ENCODE measurements around the gene IRGC.

IRGC gene

GRCh38 chr19:43697295-43697694, 18.6 kb upstream of the IRGC start:
- Histone ChIP-seq H2AFZ (ENCODE audit: low read depth, low read length, severe bottlenecking) (no peak overlapping the region), H3K9ac (ENCODE audit: low read length) (no peak overlapping the region), H3K4me2 (ENCODE audit: low read depth, low read length, poor library complexity, severe bottlenecking) (no peak overlapping the region), H3K9me3 (ENCODE audit: insufficient read depth, low read length) (no peaks in the 10 kb centered on the region), H3K27me3 (ENCODE audit: low read length) (no peaks in the 10 kb centered on the region), H3F3A (ENCODE audit: insufficient read depth) (no peaks in the 10 kb centered on the region), H3K79me2 (ENCODE audit: insufficient read depth, low read length) (no peaks in the 10 kb centered on the region), H3K36me3 (ENCODE audit: low read length) (no peaks in the 10 kb centered on the region), H3K9me2 (replicated peaks; ENCODE audit: insufficient read depth, low read length) (no peaks in the 10 kb centered on the region), H3K4me3 (ENCODE audit: insufficient read depth, low read length, poor library complexity, severe bottlenecking) (no peak overlapping the region), H4K20me1 (ENCODE audit: low read depth, low read length) (no peaks in the 10 kb centered on the region), H3K27ac (ENCODE audit: low read depth, low read length) (no peak overlapping the region)
- TF ChIP-seq CTCF (IDR thresholded peaks at IDR 0.05; ENCODE audit: insufficient read depth, low read length, poor library complexity, severe bottlenecking) (no peak), EZH2phosphoT487 (conservative IDR thresholded peaks at IDR 0.05; ENCODE audit: low read length) (no peak)

DNA sequence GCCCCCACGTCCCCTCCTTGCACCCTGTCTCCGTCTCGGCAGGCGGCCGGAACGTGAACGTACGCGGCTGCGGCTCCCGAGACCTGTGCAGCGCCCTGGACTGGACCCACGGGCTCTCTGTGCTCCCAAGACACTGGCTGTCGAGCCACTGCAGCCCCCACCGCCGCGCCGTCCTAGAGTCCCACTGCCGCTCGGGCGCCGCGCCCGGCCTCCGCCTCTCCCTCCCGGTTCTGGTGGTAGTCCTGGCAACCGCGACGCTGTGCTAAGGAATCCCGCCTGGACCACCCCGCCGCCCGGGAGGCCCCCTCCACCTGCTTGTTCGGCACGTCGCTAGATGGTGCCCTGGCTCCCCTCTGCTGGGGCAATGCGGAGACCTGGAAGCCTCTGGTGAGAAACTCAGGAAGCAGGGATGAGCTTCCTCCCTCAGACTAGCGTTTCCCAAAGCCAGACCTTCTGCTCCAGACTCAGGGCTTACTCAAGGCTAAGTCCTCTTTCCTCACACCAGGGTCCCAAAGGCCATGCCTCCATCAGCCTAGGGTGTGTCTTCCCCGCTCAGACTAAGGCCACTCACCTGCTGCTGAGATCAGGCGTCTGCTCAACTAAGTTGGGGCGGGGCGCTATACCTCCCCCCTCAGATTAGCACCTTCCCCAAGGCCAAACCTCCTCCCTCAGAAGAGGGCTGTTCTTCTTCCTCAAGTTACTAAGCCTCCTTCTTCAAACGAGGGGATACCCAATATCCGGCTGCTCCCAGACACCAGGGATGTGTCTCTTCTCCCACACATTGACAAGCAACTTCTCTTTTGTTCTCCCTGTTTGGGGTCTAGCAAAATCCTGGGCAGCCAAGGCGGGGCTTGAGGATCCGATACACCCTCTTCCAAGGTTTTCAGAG, 16.1 kb upstream of the IRGC start:
- H3K79me2 ChIP-seq (ENCODE audit: insufficient read depth, low read length), result no peaks in the 10 kb centered on the region
- no peaks in the 10 kb centered on the region for H4K20me1 ChIP-seq (ENCODE audit: low read depth, low read length)
- H3K4me2 ChIP-seq (ENCODE audit: low read depth, low read length, poor library complexity, severe bottlenecking), result no peak overlapping the region
- no peaks in the 10 kb centered on the region for H3F3A ChIP-seq (ENCODE audit: insufficient read depth)
- no peaks in the 10 kb centered on the region for H3K9me2 ChIP-seq (replicated peaks; ENCODE audit: insufficient read depth, low read length)
- no peak overlapping the region for H3K27ac ChIP-seq (ENCODE audit: low read depth, low read length)
- H2AFZ ChIP-seq (ENCODE audit: low read depth, low read length, severe bottlenecking), result no peak overlapping the region
- no peaks in the 10 kb centered on the region for H3K9me3 ChIP-seq (ENCODE audit: insufficient read depth, low read length)
- no peak overlapping the region for H3K9ac ChIP-seq (ENCODE audit: low read length)
- H3K36me3 ChIP-seq (ENCODE audit: low read length), result no peaks in the 10 kb centered on the region
- no peak overlapping the region for H3K4me3 ChIP-seq (ENCODE audit: insufficient read depth, low read length, poor library complexity, severe bottlenecking)
- no peaks in the 10 kb centered on the region for H3K27me3 ChIP-seq (ENCODE audit: low read length)
- no peak for TF ChIP-seq EZH2phosphoT487 (conservative IDR thresholded peaks at IDR 0.05; ENCODE audit: low read length)
- no peak for TF ChIP-seq CTCF (IDR thresholded peaks at IDR 0.05; ENCODE audit: insufficient read depth, low read length, poor library complexity, severe bottlenecking)

GRCh38 chr19:43700395-43701000, 15.4 kb upstream of the IRGC start:
- no peak overlapping the region for H3K27ac ChIP-seq (ENCODE audit: low read depth, low read length)
- H3K4me2 ChIP-seq (ENCODE audit: low read depth, low read length, poor library complexity, severe bottlenecking), result no peak overlapping the region
- no peak overlapping the region for H3K4me3 ChIP-seq (ENCODE audit: insufficient read depth, low read length, poor library complexity, severe bottlenecking)
- no peaks in the 10 kb centered on the region for H3K9me3 ChIP-seq (ENCODE audit: insufficient read depth, low read length)
- no peaks in the 10 kb centered on the region for H3K9me2 ChIP-seq (replicated peaks; ENCODE audit: insufficient read depth, low read length)
- H3F3A ChIP-seq (ENCODE audit: insufficient read depth), result no peaks in the 10 kb centered on the region
- no peak overlapping the region for H3K9ac ChIP-seq (ENCODE audit: low read length)
- no peaks in the 10 kb centered on the region for H4K20me1 ChIP-seq (ENCODE audit: low read depth, low read length)
- H3K36me3 ChIP-seq (ENCODE audit: low read length), result no peaks in the 10 kb centered on the region
- no peaks in the 10 kb centered on the region for H3K79me2 ChIP-seq (ENCODE audit: insufficient read depth, low read length)
- H2AFZ ChIP-seq (ENCODE audit: low read depth, low read length, severe bottlenecking), result no peak overlapping the region
- H3K27me3 ChIP-seq (ENCODE audit: low read length), result no peaks in the 10 kb centered on the region
- TF ChIP-seq EZH2phosphoT487 (conservative IDR thresholded peaks at IDR 0.05; ENCODE audit: low read length), result no peak

Data from SU-DHL-6 (cell line).